GM21367 (cell line): ENCODE data around the gene DGLUCY.
A peak's percentile ranks its signal among the peaks of the same experiment; 100 is the strongest.
"Not testable (repeated sequence)": the region's sequence is repeated elsewhere in the genome, so short reads cannot be mapped to it uniquely, and the experiment has no call there.

ENCODE experiments used
- ATAC-seq: cut with Tn5 transposase; IDR thresholded peaks from one replicate; pipeline ENCODE4 v1.9.1; 2021; ENCODE audit not compliant: unreplicated experiment

Gene DGLUCY

DNA sequence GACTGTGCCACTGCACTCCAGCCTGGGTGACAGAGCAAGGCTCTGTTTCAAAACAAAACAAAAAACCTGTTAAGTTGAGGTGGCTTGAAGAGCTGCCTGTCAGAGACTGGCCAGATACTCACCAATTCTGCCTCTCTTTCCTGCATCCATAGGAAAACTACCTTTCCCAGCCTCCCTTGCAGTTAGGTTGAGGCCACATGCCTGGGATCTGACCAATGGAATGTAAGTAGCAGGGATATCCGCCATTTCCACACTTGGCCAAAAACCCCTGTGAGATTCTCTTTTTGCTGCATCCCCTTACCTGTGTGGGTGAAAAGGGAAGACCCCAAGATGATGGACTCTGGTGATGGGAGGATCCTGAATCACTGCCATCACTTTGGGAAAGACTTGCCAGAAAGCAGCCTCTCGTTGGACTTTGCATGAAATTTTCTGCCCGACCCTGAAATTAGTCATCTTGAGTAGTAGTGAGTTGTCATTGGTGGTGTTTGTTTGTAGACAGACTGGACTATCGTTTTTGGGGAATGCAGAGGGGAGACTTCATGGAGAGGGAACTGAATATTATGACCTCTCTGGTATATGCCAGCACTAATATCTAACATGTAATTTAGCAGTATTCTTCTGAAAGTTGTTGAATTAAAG, 116.6 kb downstream of the DGLUCY start:
- ATAC-seq = no peak

DNA sequence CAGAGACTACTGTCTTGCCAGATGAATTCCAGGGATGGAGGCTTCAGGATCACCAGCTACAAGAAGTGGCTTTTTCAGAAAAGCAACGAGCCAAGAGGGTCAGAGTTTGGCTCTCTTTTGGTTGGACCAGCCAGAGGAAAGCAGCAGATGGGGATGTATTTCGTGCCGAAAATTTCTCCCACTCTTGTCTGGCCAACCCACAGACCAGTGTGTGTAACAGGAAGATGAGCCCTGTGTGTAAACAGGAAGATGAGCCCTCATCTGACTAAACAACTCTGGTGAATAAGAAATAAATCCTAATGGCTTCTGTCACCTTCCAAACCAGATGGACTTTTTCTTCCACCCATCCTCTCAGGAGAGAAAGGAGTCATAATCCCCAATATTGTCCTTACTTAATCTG, 117.6 kb downstream of the DGLUCY start:
- ATAC-seq = no peak

DNA sequence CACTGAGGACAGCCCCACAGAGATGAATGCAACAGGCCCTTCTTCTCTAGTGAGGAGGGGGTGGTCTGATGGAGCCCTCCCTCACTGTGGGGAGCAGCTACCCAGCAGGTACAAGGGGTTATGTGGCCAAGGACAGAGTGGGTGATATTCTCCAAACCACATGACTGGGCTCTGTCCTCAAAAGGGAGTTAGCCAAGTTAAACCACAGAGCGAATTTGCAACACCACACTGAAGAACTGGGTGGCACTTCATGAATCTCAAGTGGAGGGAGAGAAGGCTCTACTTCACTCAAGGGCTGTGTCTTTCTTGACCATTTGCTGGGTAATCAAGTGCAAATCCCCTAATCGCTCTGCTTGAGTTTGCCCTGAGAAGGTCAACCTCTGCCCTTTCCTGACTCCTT, 118.2 kb downstream of the DGLUCY start:
- no peak for ATAC-seq

DNA sequence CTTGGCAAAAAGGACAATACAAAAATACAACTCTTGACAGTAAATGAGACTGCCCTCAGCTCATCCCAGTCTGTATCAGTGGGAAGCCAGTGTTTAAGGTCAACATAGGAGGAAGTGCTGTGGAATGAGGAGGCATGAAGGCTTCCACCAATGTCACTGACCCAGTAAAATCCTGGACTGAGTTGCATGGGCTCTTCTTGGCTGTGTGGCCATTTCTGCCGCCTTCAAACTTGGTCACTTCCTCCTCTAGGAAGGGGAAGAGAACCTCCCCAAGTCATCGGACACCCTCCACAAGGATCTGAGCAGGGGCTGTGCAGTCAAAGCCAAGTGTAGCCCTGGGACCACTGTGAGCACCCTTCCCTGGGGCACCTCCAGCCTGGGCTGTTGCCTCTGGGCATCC, 118.7 kb downstream of the DGLUCY start:
- no peak for ATAC-seq

DNA sequence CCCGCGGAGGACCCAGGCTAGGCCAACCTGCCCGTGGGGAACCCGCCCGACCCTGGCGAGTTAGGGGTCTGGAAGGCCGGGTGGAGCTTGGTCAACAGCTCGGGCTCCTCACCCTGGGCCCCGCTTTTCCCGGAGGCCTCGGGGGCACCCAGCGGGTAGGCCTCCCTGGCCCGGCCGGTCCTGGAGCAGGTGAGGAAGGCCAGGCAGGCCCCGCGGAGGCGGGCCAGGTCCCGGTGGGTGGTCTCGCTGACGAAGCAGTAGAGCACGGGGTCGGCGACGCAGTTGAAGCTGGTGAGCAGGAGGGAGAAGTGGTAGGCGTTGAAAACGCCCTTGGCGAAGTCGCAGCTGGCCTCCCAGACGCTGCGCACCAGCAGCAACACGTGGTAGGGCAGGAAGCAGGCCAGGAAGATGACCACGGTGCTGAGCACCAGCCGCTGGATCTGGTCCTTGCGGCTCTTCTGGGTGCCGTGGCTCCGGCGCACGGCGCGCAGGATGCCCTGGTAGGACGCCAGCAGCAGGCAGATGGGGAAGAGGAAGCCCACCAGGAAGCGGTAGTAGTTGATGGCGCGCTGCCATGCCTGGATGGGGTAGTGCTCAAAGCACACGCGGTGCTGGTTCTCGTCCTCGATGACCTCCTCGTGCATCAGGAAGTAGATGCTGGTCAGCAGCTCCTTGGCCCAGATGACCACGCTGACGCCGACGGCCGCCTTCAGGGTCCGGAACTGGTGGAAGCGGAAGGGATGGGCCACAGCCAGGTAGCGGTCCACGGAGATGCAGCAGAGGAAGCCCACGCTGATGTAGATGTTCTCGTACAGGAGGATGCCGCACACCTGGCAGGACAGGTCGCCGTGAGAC, 120.3 kb downstream of the DGLUCY start:
- no peak for ATAC-seq

DNA sequence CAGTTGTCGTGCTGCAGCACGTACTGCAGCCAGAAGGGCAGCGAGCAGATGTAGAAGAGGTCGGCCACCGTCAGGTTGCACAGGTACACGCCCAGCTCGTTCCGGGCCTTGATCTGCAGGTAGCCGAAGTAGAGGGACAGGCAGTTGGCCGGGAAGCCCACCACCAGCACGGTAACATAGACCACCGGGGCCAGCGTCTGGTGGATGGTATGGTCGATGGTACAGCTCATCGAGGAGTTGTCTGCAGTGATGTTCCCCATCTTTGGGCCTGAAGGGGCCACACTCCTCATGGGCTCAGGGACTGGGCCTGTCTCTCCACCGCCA, 120.9 kb downstream of the DGLUCY start:
- ATAC-seq = no peak

DNA sequence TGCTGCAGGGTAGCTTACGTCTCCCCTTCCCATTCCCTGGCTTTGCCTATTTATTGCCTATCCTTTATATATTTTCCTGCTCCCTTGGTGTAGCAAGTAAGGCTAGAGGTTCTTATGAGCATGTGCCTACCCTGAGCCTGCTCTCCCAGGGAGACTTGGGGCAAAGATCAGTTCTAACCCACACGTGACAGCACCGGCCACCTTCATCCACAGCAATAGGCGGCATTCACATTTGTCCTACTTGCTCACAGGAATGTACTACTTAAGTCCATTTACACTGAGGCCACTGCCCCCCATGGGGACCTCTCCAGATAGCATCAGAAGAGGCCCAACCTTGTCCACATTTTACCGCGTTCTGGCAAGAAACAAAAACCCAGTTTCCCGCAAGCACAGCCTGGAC, 122.0 kb downstream of the DGLUCY start:
- no peak for ATAC-seq

DNA sequence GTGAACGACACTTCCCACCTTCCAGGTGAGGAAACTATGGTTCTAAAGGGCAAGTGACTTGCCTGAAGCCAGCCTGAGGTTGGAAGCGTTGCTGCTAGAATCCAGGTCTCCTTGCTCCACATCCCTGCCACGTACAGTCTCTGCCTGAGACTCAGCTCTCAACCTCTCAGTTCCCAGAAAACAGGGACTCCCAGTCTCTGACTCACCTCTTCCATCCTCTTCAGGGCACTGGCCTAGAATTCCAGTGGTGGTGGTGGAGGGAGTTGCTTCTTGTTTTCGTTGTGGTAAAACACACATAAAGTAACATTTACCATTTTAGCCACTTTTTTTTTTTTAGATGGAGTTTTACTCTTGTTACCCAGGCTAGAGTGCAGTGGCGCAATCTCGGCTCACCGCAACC, 123.3 kb downstream of the DGLUCY start:
- ATAC-seq = no peak

DNA sequence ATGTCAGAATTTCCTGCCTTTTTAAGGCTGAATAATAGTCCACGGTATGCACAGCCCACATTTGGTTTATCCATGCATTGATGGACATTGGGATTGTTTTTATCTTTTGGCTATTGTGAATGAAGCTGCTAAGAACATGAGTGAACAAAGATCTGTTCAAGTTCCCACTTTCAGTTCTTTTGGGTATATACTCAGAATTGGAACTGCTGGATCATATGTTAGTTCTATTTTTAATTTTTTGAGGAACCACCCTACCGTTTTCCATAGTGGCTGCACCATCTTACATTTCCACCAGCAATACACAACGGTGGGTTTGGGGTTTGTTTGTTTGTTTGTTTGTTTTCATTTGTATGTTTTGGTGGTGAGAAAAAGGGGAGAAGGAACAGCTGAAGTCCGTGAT, 124.2 kb downstream of the DGLUCY start:
- ATAC-seq = no peak

DNA sequence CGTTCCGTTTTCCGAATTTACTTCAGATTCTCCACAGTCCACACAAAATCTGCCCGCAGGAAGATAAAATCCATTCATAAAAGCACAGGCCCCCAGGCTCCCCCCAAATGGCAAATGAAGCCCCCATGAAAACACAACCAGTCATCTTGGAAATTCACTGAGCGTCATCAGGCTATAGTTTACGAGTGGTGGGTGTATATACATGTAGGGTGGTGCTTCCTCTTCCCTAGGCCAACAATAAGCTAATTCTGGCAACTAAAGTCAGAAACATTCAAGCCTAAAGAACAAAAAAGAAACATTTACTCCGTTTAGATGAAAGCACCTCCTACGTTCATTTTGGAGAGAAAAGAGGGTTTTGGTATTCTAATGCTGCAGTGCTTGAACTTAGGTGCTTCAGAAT, 124.8 kb downstream of the DGLUCY start:
- ATAC-seq = no peak

DNA sequence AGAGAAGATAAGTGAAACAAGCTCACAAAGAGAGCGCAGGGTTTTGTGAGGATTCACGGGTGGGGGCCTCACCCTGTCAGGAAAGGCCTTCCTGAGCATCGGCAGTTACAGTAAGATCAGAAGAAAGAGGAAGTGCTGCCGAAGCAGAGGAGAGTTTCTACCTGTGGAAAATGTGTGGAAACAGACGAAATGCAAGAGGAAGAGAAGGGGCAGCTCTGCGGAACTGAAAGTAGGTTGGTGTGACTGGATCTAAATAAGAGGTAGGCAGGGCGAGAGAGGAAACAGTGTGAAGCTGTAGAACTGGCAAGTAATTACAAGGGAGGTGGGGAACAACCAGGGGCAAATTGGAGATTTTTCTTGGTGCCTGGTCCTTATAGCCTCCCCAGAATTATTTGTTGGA, 128.0 kb downstream of the DGLUCY start:
- peak; percentile 50 for ATAC-seq

DNA sequence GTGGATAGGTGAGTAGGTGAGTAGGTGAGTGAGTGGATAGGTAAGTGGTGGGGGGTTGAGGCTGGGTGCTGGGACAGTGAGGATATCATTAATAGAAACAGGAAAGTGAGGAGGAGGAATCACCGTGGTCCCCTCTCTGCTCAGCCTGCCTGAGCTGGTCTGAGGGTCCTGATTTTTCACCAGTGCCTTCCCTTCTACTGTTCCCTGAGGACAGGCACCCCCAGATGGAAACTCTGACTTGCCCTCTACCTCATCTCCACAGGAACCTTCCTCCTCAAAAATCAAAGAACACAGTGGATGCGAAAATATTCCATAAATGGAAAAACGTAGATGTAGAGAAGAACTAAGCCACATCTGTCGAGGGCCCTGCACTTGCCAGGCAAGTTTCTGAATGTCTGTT, 128.8 kb downstream of the DGLUCY start:
- ATAC-seq = no peak

DNA sequence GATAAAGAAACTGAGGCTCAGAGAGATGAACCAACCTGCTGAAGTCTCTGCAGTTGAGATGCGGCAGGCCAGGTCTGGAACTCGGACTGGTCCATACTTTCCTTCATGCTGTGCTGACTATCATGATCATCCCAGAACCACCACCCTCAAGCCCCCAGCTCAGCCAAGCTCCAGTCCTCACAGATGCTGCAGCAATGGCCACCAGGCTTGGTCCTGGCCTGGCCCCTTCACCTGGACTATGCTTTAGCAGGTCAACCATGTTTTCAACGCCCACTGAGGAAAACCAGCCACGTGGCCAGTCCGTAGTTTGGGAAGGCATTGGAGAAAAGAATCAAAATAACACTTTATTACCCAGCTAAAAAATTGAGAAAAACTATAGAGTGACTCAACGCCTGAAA, 129.2 kb downstream of the DGLUCY start:
- ATAC-seq = no peak

DNA sequence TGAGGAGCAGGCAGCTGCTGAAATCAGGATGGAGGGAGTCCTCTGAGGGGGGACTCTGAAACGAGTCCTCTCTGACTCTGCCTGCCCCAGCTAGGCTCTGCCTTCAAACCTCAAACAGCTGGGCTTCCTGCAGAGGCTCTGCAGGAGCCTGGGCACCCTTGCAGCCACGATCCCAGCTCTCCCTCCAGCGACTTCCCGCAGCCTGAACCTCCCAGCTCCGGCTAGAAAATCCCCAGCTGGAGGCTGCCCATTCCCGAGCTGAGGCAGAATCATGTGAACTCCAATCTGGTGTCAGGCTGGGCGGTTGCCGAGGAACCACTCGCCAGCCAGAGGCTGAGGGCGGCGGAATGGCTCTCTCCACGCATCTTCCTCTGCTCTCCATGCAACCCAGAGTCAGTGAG, 130.6 kb downstream of the DGLUCY start, which contains the start of gene GPR68:
Gene GPR68 (minus strand): TSS at position 204 of the 401 bp plus-strand sequence. CDS start 9,654 bp downstream, outside the sequence.
- ATAC-seq = no peak

DNA sequence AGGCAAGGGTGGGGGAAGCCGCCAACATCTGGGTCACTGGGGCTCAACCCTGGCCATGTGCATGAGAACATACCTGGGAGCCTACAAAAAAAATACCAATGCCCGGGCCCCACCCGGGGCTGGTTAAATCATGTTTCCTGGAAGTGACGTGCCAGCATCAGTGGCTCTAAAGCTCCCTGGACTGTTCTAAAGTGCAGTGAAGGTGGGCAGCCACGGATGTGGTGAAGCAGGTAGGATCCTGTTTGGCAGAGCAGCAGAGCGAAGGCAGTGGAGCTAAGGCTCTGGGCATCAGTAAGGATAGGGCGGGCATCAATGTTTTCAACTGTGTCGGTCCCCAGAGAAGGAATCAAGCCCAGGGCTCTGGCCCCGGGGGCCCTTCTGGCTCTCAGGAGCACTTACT, 131.2 kb downstream of the DGLUCY start:
- ATAC-seq = no peak

DNA sequence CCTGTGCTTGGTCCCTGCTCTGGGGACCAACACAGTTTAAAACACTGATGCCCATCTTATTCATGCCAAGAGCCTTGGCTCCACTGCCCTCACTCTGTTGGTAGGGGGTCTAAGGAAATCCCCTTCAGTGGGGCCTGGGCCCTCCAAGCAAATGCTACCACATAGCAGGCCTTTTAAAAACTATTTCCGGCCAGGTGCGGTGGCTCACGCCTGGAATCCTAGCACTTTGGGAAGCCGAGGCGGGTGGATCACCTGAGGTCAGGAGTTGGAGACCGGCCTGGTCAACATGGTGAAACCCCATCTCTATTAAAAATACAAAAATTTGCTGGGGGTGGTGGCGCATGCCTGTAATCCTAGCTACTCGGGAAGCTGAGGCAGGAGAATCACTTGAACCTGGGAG, 131.7 kb downstream of the DGLUCY start:
- ATAC-seq = not testable (repeated sequence)

DNA sequence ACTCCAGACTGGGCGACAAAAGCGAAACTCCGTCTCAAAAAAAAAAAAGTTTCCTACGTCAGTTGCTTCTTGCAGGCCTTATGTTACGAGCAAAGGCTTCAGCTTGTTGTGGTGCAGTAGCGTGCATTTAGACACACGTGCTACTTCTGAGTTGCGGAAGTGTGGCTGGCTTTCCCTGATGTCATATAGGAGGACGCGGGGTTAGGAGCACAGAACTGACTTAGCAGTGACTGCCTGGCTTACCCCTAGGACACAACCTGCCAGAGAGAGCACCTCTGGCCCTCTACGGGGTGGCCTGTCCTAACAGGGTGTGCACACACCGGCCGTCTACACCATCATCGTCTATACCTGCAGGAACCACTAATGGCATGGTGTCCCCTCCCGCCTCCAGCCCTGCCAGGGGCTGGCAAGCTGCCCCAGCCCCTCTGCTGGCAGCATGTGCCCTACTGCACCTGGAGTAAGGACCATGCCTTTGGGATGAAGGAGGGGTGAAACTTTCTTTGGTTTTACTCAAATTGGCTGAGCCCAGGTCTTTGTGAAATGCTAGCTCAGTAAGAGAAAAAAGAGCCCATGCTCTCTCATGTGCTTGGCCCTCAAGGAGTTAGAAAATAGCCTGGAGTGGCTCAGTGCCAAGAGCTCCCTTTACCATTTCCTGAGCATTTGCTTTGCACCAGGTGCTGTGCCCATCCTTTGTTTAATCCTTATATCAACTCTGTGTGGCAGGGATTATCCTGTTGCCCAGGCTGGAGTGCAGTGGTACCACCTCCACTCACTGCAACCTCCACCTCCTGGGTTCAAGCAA, 132.4 kb downstream of the DGLUCY start:
- ATAC-seq = no peak

DNA sequence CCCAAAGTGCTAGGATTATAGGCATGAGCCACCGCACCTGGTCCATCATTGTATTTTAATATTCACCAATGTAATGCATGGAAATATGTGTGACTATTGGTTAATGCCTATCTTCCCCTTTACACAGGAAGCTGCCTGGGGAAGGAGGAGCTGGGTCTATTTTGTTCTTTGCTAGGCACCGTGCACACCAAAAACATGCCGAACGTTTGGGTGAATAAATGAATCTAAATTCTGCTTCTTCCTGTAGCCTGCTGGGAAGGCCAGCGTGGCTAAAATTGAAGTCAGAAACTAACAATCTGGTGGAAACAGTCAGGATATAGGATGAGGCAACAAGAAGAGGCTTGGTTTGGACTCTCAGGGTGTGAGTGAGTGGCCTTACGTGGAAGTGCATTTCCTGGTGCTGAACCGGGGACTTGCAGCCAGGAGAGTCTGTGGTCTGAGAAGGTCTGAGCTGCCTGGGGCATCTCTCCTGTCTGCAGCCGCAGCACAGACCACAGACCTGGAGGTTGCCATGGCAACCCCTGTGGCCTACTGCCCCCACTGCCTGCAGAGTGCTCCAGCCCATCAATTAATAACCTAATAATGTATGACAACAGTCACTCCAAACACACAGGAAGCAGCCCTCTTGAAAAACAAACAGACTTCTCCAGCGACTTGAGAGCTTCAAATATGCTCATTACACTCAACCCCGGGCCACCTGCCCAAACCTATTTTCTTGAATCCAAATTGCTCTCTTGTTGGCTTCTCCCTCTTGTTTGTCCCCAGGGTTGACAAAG, 136.2 kb downstream of the DGLUCY start:
- peak; percentile 79 for ATAC-seq

DNA sequence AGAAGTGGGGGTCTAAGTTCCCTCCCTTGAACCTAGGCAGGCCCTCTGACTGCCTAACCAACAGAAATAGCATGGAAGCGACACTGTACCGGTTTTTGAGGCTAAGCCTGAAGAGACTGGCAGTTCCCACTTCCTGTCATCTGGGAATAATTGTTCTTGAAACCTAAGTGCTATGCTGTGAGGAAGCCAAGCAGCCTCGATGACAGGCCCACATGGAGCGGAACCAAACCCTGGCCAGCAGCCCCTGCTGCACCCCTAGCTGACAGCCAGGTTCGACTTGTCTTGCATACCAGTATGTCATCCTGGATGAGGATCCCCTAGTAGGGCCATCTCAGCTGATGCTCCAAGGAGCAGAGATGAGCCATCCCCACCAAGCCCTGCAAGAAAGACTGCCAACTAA, 137.0 kb downstream of the DGLUCY start:
- ATAC-seq = no peak

DNA sequence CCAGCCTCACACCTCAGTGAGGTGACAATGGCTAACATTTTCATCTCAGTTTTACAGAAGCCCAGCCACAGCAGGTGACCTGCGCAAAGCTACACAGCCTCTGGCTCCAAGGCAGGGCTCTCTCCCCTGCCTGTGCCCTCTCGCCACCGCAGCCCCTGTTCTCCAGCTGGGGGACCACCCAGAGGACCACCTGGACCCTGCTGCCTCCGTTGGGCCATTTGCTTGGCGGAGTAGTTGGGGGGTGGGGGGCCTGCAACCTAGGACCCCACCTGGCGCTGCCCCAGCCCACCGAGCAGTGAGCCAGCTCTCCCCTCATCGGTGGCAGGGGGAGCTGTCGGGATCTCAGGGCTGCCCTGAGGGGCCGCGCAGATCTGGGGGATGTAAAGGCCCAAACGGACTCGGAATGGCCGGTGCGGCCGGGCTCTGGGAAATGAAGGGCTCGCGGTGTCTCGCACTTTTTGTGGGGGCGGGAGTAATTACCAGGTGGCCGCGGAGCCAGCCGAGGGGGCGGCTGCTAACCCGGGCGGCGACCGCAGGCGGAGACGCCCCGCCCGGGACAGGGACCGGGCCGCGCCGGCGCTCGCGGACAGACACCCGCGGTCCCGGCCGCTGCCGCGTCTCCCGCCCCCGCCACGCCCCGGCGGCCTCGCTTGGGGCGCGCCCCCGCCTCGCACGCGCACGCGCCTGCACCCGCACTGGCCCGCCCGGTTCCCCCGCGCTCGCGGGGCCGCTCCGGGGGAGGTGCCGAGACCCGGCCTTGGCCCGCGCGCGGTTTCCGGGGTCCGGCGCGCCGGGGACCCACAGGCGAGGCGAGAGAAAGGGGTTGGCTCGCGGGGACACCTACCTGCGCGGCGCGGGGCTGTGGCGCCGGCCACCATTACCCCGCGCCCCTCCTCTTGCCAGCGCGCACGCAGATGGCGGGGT, 139.3 kb downstream of the DGLUCY start:
- no peak for ATAC-seq
